Heart left ventricle (tissue), 16 donors: ENCODE data around the gene NELL1. TPM values are rescaled to one million over a fixed set of nuclear protein-coding genes. Genes with fewer than 3 reads are reported as not detected.

Source experiments
- ATAC-seq, 4 donors: fragments of 200-7000 bp; cut with Tn5 transposase; one replicate each; pipeline ENCODE4 v1.9.1; 2020 to 2022; ENCODE audit warnings: moderate library complexity in 4 of 4, mild to moderate bottlenecking in 3 of 4, moderate number of reproducible peaks in 1 of 4
- DNase-seq, 5 donors: peaks; one replicate each; pipeline ENCODE4 v3.0.0-alpha.2; 2020
- H3K27ac ChIP-seq, 12 donors: fragments of 200-600 bp; sonication (generic) in 4 of 12; one replicate each; pipeline versions ENCODE4 v1.5.0 to v1.8.0; 2016 to 2022; ENCODE audit warnings: mild to moderate bottlenecking in 2 of 12
- H3K27me3 ChIP-seq, 9 donors: fragments of 200-600 bp; sonication (generic) in 2 of 9; one replicate each; pipeline versions ENCODE4 v1.5.1 to v1.8.0; 2016 to 2022; ENCODE audit warnings: mild to moderate bottlenecking in 3 of 9
- H3K36me3 ChIP-seq, 9 donors: fragments of 200-600 bp; sonication (generic) in 2 of 9; one replicate each; pipeline versions ENCODE4 v1.5.0 to v1.8.0; 2018 to 2022; ENCODE audit warnings: mild to moderate bottlenecking in 2 of 9
- H3K4me1 ChIP-seq, 12 donors: fragments of 200-600 bp; sonication (generic) in 4 of 12; one replicate each; pipeline versions ENCODE4 v1.5.0 to v1.8.0; 2016 to 2022; ENCODE audit warnings: mild to moderate bottlenecking in 3 of 12
- H3K4me3 ChIP-seq, 12 donors: fragments of 200-600 bp; sonication (generic) in 4 of 12; one replicate each; pipeline versions ENCODE4 v1.5.0 to v1.8.0; 2017 to 2022; ENCODE audit warnings: mild to moderate bottlenecking in 9 of 12, moderate library complexity in 4 of 12
- H3K9me3 ChIP-seq, 12 donors: fragments of 200-600 bp; sonication (generic) in 4 of 12; one replicate each; pipeline versions ENCODE4 v1.5.0 to v1.8.0; 2016 to 2022; ENCODE audit warnings: mild to moderate bottlenecking in 1 of 12
- CTCF ChIP-seq, 12 donors: fragments of 200-600 bp; sonication (generic) in 4 of 12; IDR thresholded peaks; one replicate each; pipeline versions ENCODE4 v1.5.0 to v1.8.0; 2018 to 2022; ENCODE audit warnings: antibody characterized with exemption in 12 of 12, mild to moderate bottlenecking in 5 of 12
- POLR2A ChIP-seq, 2 donors: fragments of 450-650 bp; IDR thresholded peaks; one replicate each; pipeline ENCODE4 v1.6.1; 2017; ENCODE audit warnings: antibody characterized with exemption in 2 of 2, mild to moderate bottlenecking in 2 of 2, moderate library complexity in 2 of 2
- WGBS, 4 donors: extraction: QIAGEN DNeasy Blood & Tissue Kit in 2 of 4; methylation state at CpG; one replicate each; pipeline versions ENCODE4 v1.1.5 to v1.1.7; 2013 to 2018; 5-methylcytosine and 5-hydroxymethylcytosine counted together
- intact Hi-C, 10 donors: fragments of 100-400 bp; cut with DNase I; formaldehyde crosslinking; loops; one replicate each; pipeline versions ENCODE4 v1.11.1 to v1.14.2; 2022
- polyA plus RNA-seq, 2 donors: library from polyadenylated mRNA; stranded (reverse); fragments of 200-250 nt; gene quantifications; one replicate each; pipeline ENCODE4 v1.2.3, GENCODE V29; 2013
- total RNA-seq, 9 donors: library from RNA; depleted of rRNA in 2 of 9; stranded (reverse); fragments of >200 nt in 2 of 9; fragmentation: NEBNext Ultra II Directional in 3 of 9; extraction: Animal tissue kit (Norgen Biotek cat#: 25700) in 3 of 9; gene quantifications; one replicate each; pipeline versions ENCODE4 v1.1.0 to v1.2.4, GENCODE V29; 2016 to 2023
- donor health status: ischemic (EF 13 %, LVEDD 7.1; RV severe dilation, severe dysfunction).
- donor health status: healthy with polysubstance abuse.
- donor health status: DM: no; HTN: yes; CAD: no.
- donor health status: DM: no; HTN: no; CAD: no.
- donor health status: ischemic (EF 25% LVEDD 6.9; RV normal size, moderate dysfunction).
- donor health status: ischemic (EF 25% LVEDD 5.7; RV mildly dilated, moderate dysfunction).
- donor health status: healthy.
- donor health status: DM: yes; HTN: yes; CAD: no.
- donor health status: ischemic (EF 35%, LVEDD 5.7; RV mildly dilated, moderate dysfunction).
- donor health status: nonischemic (EF 11% LVEDD 7.7; RV severe dilation, severe dysfunction).
- donor health status: DM: yes; HTN: yes; CAD: no.
- donor health status: PGD.
- donor health status: ischemic (EF 29% LVEDD 5.4; RV normal size, mild dysfunction).
- donor health status: nonischemic (EF 23%, LVEDD 6.1; RV moderate dilation, normal function).

The NELL1 gene
- total and polyA plus RNA-seq, 11 donors: 1.6 TPM; not detected in 10

- TF ChIP-seq POLR2A (IDR thresholded peaks at IDR 0.05) (no peak), CTCF (IDR thresholded peaks at IDR 0.05) (no peak)
- H3K4me3 ChIP-seq: no peak overlapping the region
- ATAC-seq: no peak
- H3K9me3 ChIP-seq: no peaks in the 10 kb centered on the region
- intact Hi-C loops: no loop called here
- no peak for DNase-seq
- no peak overlapping the region for H3K27ac ChIP-seq
- H3K27me3 ChIP-seq: no peaks in the 10 kb centered on the region
- H3K4me1 ChIP-seq: no peaks in the 10 kb centered on the region
- no peaks in the 10 kb centered on the region for H3K36me3 ChIP-seq
Observed at GRCh38 chr11:20980736-20981135, 311.4 kb downstream of the NELL1 start.

DNA sequence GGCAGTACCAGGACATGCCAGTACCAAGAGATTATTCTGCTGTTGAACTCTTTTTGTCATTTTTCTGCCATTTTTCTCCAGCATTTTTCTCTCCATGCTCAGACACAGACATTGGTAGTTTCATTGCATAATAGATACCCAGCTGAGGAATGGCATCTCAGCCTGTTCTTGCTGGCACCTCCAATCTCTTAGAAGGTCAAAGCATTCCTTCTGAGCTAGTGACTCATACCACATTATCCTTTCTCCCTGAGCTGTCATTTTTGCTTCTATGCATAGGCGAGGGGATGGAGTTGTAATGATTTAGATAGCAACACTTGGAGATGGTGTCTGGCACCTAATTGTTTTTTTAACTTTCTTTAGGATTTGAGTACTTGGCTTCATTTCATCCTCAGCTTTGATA is 321.1 kb downstream of the NELL1 start:
- Histone ChIP-seq H3K9me3 (no peaks in the 10 kb centered on the region), H3K4me3 (no peak overlapping the region), H3K27ac (no peak overlapping the region), H3K36me3 (no peaks in the 10 kb centered on the region), H3K27me3 (no peaks in the 10 kb centered on the region), H3K4me1 (no peaks in the 10 kb centered on the region)
- TF ChIP-seq CTCF (IDR thresholded peaks at IDR 0.05) (no peak), POLR2A (IDR thresholded peaks at IDR 0.05) (no peak)
- WGBS, 4 donors: 43 to 64% (median 54%) methylated on average over 1 of the region's 1 CpG
- ATAC-seq (no peak), DNase-seq (no peak)
- intact Hi-C loops: no loop called here

GRCh38 chr11:20991471-20991870 is 322.1 kb downstream of the NELL1 start:
- no peak for DNase-seq
- Histone ChIP-seq H3K27ac (no peak overlapping the region), H3K36me3 (no peaks in the 10 kb centered on the region), H3K9me3 (no peaks in the 10 kb centered on the region), H3K4me1 (no peaks in the 10 kb centered on the region), H3K27me3 (no peaks in the 10 kb centered on the region), H3K4me3 (no peak overlapping the region)
- intact Hi-C loops: no loop called here
- 68 to 82% (median 77%) methylated on average over 6 of the region's 6 CpGs for WGBS, 4 donors
- TF ChIP-seq CTCF (IDR thresholded peaks at IDR 0.05) (no peak), POLR2A (IDR thresholded peaks at IDR 0.05) (no peak)
- ATAC-seq: no peak

GRCh38 chr11:21007297-21007696 is 337.9 kb downstream of the NELL1 start:
- H3K4me3 ChIP-seq: no peak overlapping the region
- H3K27me3 ChIP-seq: no peaks in the 10 kb centered on the region
- H3K9me3 ChIP-seq: peaks cover 0 to 9% (median 0%) of the 10 kb centered on the region in 12 donors
- no peaks in the 10 kb centered on the region for H3K4me1 ChIP-seq
- ATAC-seq: no peak
- 36 to 47% (median 46%) methylated on average over 3 of the region's 3 CpGs for WGBS, 4 donors
- no peak for TF ChIP-seq POLR2A (IDR thresholded peaks at IDR 0.05)
- TF ChIP-seq CTCF (IDR thresholded peaks at IDR 0.05): no peak
- DNase-seq: no peak
- no peak overlapping the region for H3K27ac ChIP-seq
- no peaks in the 10 kb centered on the region for H3K36me3 ChIP-seq
- intact Hi-C loops: no loop called here
